Measurements from ENCODE around the gene MTMR12. TPM values are rescaled to one million over a fixed set of nuclear protein-coding genes. Genes with fewer than 3 reads are reported as not detected.

MTMR12 gene, protein sequence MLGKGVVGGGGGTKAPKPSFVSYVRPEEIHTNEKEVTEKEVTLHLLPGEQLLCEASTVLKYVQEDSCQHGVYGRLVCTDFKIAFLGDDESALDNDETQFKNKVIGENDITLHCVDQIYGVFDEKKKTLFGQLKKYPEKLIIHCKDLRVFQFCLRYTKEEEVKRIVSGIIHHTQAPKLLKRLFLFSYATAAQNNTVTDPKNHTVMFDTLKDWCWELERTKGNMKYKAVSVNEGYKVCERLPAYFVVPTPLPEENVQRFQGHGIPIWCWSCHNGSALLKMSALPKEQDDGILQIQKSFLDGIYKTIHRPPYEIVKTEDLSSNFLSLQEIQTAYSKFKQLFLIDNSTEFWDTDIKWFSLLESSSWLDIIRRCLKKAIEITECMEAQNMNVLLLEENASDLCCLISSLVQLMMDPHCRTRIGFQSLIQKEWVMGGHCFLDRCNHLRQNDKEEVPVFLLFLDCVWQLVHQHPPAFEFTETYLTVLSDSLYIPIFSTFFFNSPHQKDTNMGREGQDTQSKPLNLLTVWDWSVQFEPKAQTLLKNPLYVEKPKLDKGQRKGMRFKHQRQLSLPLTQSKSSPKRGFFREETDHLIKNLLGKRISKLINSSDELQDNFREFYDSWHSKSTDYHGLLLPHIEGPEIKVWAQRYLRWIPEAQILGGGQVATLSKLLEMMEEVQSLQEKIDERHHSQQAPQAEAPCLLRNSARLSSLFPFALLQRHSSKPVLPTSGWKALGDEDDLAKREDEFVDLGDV
- 10 to 100 TPM; 22.1 to 23.5 TPM for total RNA-seq

DNA sequence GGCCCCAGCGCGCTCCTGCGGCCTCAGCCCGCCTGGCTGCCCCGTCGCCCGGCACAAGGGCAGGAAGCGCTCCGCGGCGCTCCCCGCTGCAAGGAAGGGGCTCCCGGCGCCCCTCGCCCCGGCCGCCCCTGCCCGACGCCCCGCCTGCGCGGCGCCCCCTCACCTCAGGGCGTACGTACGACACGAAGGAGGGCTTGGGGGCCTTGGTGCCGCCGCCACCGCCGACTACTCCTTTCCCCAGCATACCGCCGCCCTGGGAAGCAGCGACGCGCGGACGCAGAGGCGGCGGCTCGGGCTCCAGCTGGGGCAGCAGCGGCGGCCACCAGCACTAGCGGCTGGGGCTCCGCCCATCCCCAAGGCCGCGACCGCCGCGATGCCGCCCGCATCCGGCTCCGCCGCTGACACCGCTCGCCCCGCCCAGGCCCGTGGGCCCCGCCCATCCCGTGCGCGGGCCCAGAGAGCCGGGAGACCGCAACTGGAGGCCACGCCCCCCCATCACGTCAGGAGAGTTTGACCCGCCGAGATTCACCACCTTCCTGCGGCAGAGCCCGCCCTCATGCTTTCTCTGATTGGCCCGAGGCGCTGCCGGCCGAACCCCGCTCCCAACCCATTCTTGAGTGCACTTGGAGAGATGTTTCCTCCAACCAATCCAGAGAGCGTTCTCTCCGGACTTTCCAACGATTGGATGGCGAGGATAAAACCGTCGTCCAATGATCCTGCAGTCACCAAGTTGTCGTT lies at the start of gene MTMR12:
TSS of gene MTMR12 (minus strand) at position 345 of the 738 bp plus-strand sequence. CDS start at position 244, 101 bp downstream.
- Mint-ChIP-seq H3K27me3 (ENCODE audit: low read depth) (no peaks in the 10 kb centered on the region), H3K27ac (peak within 1 kb of the TSS; percentile 86), H3K9me3 (no peaks in the 10 kb centered on the region), H3K4me1 (ENCODE audit: low read depth) (peaks cover 42% of the 10 kb centered on the region), H3K36me3 (ENCODE audit: insufficient read depth in 2 of 2) (peaks cover 0 to 2% of the 10 kb centered on the region in 2 donors), H3K4me3 (peak within 1 kb of the TSS; percentile 86 to 90)
- ATAC-seq (replicated peaks in 1 of 2) (peak; percentile 94), DNase-seq (peak; percentile 100)

- DNase-seq (no peak), ATAC-seq (replicated peaks in 1 of 2) (no peak)
- Mint-ChIP-seq H3K27me3 (ENCODE audit: low read depth) (no peaks in the 10 kb centered on the region), H3K4me1 (ENCODE audit: low read depth) (no peaks in the 10 kb centered on the region), H3K4me3 (no peak overlapping the region), H3K27ac (peak overlapping the region; percentile 44), H3K9me3 (no peaks in the 10 kb centered on the region), H3K36me3 (ENCODE audit: insufficient read depth in 2 of 2) (peaks cover 0 to 20% of the 10 kb centered on the region in 2 donors)
Measured at GRCh38 chr5:32362527-32362926, 49.8 kb upstream of the MTMR12 start.

DNA sequence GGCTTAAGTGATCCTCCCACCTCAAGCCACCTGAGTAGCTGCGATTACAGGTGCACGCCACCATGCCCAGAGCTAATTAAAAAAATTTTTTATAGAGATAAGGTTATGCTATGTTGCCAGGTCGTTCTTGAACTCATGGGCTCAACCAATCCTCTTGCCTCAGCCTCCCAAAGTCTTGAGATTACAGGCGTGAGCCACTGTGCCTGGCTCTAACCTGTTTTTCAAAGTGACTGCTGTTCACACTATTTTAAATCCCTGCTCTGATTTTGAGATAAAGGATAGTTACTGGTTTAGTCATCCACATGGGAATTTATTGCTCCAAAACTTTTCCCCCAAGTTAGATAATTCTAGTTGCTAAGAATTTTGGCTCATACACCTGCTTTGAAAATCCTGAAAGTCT lies 48.2 kb upstream of the MTMR12 start:
- no peaks in the 10 kb centered on the region for H3K27me3 Mint-ChIP-seq (ENCODE audit: low read depth)
- H3K27ac Mint-ChIP-seq = no peak overlapping the region
- H3K4me1 Mint-ChIP-seq (ENCODE audit: low read depth) = no peaks in the 10 kb centered on the region
- peaks cover 0 to 21% of the 10 kb centered on the region in 2 donors for H3K36me3 Mint-ChIP-seq (ENCODE audit: insufficient read depth in 2 of 2)
- ATAC-seq (replicated peaks in 1 of 2) (no peak), DNase-seq (no peak)
- H3K9me3 Mint-ChIP-seq = no peaks in the 10 kb centered on the region
- H3K4me3 Mint-ChIP-seq = no peak overlapping the region

DNA sequence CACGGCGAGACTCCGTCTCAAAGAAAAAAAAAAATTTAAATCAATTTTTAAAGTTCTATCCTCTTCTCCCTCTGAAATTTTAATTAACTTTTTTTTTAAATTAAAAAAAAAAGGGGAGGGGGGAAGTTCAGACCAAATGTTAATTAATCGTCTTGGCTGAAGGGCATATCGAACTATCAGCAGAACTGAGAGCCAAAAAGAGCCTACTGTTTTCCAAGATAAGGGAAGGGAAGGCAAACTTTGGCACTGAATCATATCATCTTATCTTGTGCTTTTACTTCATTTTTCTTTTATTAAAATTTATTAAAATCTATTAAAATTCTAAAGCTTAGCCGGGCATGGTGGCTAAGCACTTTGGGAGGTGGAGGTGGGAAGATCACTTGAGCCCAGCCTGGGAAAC lies 45.9 kb upstream of the MTMR12 start:
- H3K9me3 Mint-ChIP-seq = no peaks in the 10 kb centered on the region
- H3K4me3 Mint-ChIP-seq = no peak overlapping the region
- no peaks in the 10 kb centered on the region for H3K4me1 Mint-ChIP-seq (ENCODE audit: low read depth)
- no peaks in the 10 kb centered on the region for H3K27me3 Mint-ChIP-seq (ENCODE audit: low read depth)
- DNase-seq (no peak), ATAC-seq (replicated peaks in 1 of 2) (no peak)
- H3K36me3 Mint-ChIP-seq (ENCODE audit: insufficient read depth in 2 of 2) = peaks cover 0 to 21% of the 10 kb centered on the region in 2 donors
- no peak overlapping the region for H3K27ac Mint-ChIP-seq

DNA sequence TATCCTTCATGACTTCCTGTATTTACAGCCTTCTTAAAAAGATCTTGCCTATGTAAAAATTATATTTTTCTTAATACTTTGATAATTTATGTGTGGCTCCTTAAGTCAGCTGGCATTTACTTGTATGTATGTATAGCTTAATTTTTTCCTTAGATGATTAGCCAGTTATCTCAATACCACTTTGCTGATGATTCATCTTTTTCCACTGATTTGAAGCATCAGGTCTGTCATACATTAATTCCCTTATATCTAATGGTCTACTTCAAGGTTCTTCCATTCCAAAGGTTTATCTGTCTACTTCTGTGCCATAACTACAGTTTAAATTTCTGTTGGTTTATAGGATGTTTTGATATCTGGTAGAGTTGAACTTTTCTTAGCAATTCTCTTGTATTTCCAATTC lies 44.9 kb upstream of the MTMR12 start:
- Mint-ChIP-seq H3K27ac (peak overlapping the region; percentile 70), H3K27me3 (ENCODE audit: low read depth) (no peaks in the 10 kb centered on the region), H3K36me3 (ENCODE audit: insufficient read depth in 2 of 2) (peaks cover 0 to 14% of the 10 kb centered on the region in 2 donors), H3K4me1 (ENCODE audit: low read depth) (no peaks in the 10 kb centered on the region), H3K9me3 (no peaks in the 10 kb centered on the region), H3K4me3 (no peak overlapping the region)
- DNase-seq (no peak), ATAC-seq (replicated peaks in 1 of 2) (no peak)

DNA sequence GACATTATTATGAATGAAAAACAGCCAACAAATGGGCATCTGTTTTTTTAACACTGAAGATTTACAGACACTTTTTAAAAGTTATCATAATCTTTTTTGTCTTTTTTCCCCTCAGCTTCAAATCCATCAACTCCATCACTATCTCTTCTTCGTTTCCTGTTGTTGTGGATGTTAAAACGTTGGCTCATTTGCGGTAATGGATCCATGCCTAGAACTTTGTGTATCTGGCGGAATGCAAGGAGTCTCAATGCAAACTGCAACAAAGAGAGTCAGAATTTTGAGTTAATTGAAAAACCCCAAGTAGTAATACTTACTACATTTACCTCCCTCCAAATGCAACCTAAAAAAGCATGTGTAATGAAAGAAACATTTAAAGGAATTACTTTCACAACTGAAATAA lies 42.9 kb upstream of the MTMR12 start:
- no peak for ATAC-seq (replicated peaks in 1 of 2)
- no peak overlapping the region for H3K27ac Mint-ChIP-seq

DNA sequence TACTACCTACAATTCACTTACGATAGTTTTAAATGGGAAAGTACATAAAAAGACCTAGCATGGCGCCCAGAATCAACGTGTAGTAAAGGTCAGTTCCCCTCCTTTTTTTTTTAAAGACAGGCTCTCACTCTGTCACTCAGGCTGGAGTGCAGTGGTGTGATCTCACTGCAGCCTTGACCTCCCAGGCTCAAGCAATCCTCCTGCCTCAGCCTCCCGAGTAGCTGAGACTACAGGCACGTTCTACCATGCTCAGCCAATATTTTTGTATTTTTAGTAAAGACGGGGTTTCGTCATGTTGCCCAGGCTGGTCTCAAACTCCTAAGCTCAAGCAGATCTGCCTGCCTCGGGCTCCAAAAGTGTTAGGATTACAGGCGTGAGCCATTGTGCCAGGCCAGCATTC lies 40.7 kb upstream of the MTMR12 start:
- Mint-ChIP-seq H3K36me3 (ENCODE audit: insufficient read depth in 2 of 2) (peaks cover 0 to 7% of the 10 kb centered on the region in 2 donors), H3K4me3 (no peak overlapping the region), H3K4me1 (ENCODE audit: low read depth) (no peaks in the 10 kb centered on the region), H3K27ac (no peak overlapping the region), H3K9me3 (no peaks in the 10 kb centered on the region), H3K27me3 (ENCODE audit: low read depth) (no peaks in the 10 kb centered on the region)
- ATAC-seq (replicated peaks in 1 of 2) (no peak), DNase-seq (no peak)

More for the DNA sequence above, 42.9 kb upstream of the MTMR12 start:
- Mint-ChIP-seq H3K4me3 (no peak overlapping the region), H3K9me3 (no peaks in the 10 kb centered on the region), H3K27me3 (ENCODE audit: low read depth) (no peaks in the 10 kb centered on the region), H3K36me3 (ENCODE audit: insufficient read depth in 2 of 2) (peaks cover 0 to 10% of the 10 kb centered on the region in 2 donors), H3K4me1 (ENCODE audit: low read depth) (no peaks in the 10 kb centered on the region)
- DNase-seq = no peak

GRCh38 chr5:32352685-32353084 lies 39.9 kb upstream of the MTMR12 start:
- H3K4me1 Mint-ChIP-seq (ENCODE audit: low read depth) = no peaks in the 10 kb centered on the region
- no peak overlapping the region for H3K27ac Mint-ChIP-seq
- H3K9me3 Mint-ChIP-seq = peaks cover 2% of the 10 kb centered on the region in 2 donors
- no peaks in the 10 kb centered on the region for H3K27me3 Mint-ChIP-seq (ENCODE audit: low read depth)
- ATAC-seq (replicated peaks in 1 of 2) (no peak), DNase-seq (no peak)
- no peak overlapping the region for H3K4me3 Mint-ChIP-seq
- H3K36me3 Mint-ChIP-seq (ENCODE audit: insufficient read depth in 2 of 2) = peaks cover 0 to 9% of the 10 kb centered on the region in 2 donors

DNA sequence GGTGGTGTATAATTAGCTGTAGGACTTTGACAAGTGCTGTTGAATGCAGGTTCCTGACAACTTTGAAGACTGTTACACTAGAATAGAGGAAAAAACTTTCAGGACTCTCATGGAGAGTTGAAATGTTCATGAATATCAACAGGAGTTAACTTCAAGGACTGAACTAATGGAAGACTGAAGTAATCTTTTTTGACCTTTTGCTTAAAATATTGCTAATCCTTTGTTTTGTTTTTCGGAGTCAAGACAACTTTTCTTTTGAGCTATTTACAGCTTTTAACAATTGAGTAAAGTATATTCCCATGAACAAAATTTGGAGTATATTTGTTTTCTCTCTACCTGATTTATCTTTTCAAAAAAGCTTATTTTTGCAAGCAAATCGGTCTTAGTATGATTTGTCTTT lies 34.1 kb upstream of the MTMR12 start:
- H3K4me1 Mint-ChIP-seq (ENCODE audit: low read depth) = no peaks in the 10 kb centered on the region
- no peak overlapping the region for H3K4me3 Mint-ChIP-seq
- no peak overlapping the region for H3K27ac Mint-ChIP-seq
- DNase-seq = no peak
- ATAC-seq (replicated peaks in 1 of 2) = no peak
- H3K27me3 Mint-ChIP-seq (ENCODE audit: low read depth) = peaks cover 6% of the 10 kb centered on the region
- H3K9me3 Mint-ChIP-seq = peaks cover 7% of the 10 kb centered on the region in 2 donors
- peaks cover 0 to 10% of the 10 kb centered on the region in 2 donors for H3K36me3 Mint-ChIP-seq (ENCODE audit: insufficient read depth in 2 of 2)

GRCh38 chr5:32343058-32343672 lies 30.4 kb upstream of the MTMR12 start:
- DNase-seq (no peak), ATAC-seq (replicated peaks in 1 of 2) (no peak)
- H3K27me3 Mint-ChIP-seq (ENCODE audit: low read depth) = peaks cover 6% of the 10 kb centered on the region
- peaks cover 7 to 25% of the 10 kb centered on the region in 2 donors for H3K36me3 Mint-ChIP-seq (ENCODE audit: insufficient read depth in 2 of 2)
- no peak overlapping the region for H3K27ac Mint-ChIP-seq
- H3K4me3 Mint-ChIP-seq = no peak overlapping the region
- H3K9me3 Mint-ChIP-seq = peaks cover 10 to 11% of the 10 kb centered on the region in 2 donors
- no peaks in the 10 kb centered on the region for H3K4me1 Mint-ChIP-seq (ENCODE audit: low read depth)

DNA sequence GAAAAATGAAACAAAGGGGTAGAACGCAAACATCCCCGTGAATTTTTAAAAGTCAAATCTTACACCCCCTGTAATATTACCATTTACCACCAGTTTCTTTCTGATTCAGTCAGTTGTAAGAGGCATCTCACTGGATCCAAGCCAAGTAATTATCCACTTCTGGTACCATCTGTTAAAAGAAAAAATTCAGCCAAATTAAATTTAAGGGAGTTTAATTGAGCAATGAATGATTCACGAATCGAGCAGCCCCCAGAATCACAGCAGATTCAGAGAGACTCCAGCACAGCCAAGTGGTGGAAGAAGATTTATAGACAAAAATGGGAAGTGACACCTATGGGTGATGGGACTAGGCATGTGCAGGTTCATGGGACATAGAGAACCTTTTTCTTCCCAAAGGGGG lies 29.9 kb upstream of the MTMR12 start:
- Mint-ChIP-seq H3K27ac (no peak overlapping the region), H3K36me3 (ENCODE audit: insufficient read depth in 2 of 2) (peaks cover 7 to 23% of the 10 kb centered on the region in 2 donors), H3K27me3 (ENCODE audit: low read depth) (peaks cover 6% of the 10 kb centered on the region), H3K4me3 (no peak overlapping the region), H3K9me3 (peaks cover 8 to 9% of the 10 kb centered on the region in 2 donors), H3K4me1 (ENCODE audit: low read depth) (no peaks in the 10 kb centered on the region)
- ATAC-seq (replicated peaks in 1 of 2) (no peak), DNase-seq (no peak)

GRCh38 chr5:32339878-32340277 lies 27.1 kb upstream of the MTMR12 start:
- H3K36me3 Mint-ChIP-seq (ENCODE audit: insufficient read depth in 2 of 2) = peaks cover 7 to 16% of the 10 kb centered on the region in 2 donors
- H3K9me3 Mint-ChIP-seq = peaks cover 3 to 4% of the 10 kb centered on the region in 2 donors
- DNase-seq (no peak), ATAC-seq (replicated peaks in 1 of 2) (no peak)
- H3K27me3 Mint-ChIP-seq (ENCODE audit: low read depth) = peaks cover 6% of the 10 kb centered on the region
- no peak overlapping the region for H3K4me3 Mint-ChIP-seq
- no peaks in the 10 kb centered on the region for H3K4me1 Mint-ChIP-seq (ENCODE audit: low read depth)
- no peak overlapping the region for H3K27ac Mint-ChIP-seq
